ENCODE measurements around the gene XCL2.

XCL2 gene

GRCh38 chr1:168561989-168562388, 18.2 kb upstream of the XCL2 start:
- H3K36me3 ChIP-seq, result no peaks in the 10 kb centered on the region
- no peak overlapping the region for H3K4me3 ChIP-seq (ENCODE audit: low read depth, low read length)
- no peak for DNase-seq
- TF ChIP-seq CTCF (IDR thresholded peaks at IDR 0.05; ENCODE audit: low read depth, low read length), result no peak
- no peaks in the 10 kb centered on the region for H3K9me3 ChIP-seq (ENCODE audit: severe bottlenecking)
- no peak overlapping the region for H3K27ac ChIP-seq
- no peaks in the 10 kb centered on the region for H3K27me3 ChIP-seq (ENCODE audit: insufficient read depth, low read depth, severe bottlenecking)

- H3K9me3 ChIP-seq (ENCODE audit: severe bottlenecking), result no peaks in the 10 kb centered on the region
- H3K4me3 ChIP-seq (ENCODE audit: low read depth, low read length), result no peak overlapping the region
- DNase-seq, result no peak
- no peak for TF ChIP-seq CTCF (IDR thresholded peaks at IDR 0.05; ENCODE audit: low read depth, low read length)
- no peaks in the 10 kb centered on the region for H3K27me3 ChIP-seq (ENCODE audit: insufficient read depth, low read depth, severe bottlenecking)
- no peak overlapping the region for H3K27ac ChIP-seq
- no peaks in the 10 kb centered on the region for H3K36me3 ChIP-seq
These were observed 16.6 kb upstream of the XCL2 start for GRCh38 chr1:168560370-168560769.

GRCh38 chr1:168556647-168557046, 12.8 kb upstream of the XCL2 start:
- H3K27me3 ChIP-seq (ENCODE audit: insufficient read depth, low read depth, severe bottlenecking), result no peaks in the 10 kb centered on the region
- no peak for DNase-seq
- no peak overlapping the region for H3K27ac ChIP-seq
- no peak for TF ChIP-seq CTCF (IDR thresholded peaks at IDR 0.05; ENCODE audit: low read depth, low read length)
- no peak overlapping the region for H3K4me3 ChIP-seq (ENCODE audit: low read depth, low read length)
- no peaks in the 10 kb centered on the region for H3K36me3 ChIP-seq
- no peaks in the 10 kb centered on the region for H3K9me3 ChIP-seq (ENCODE audit: severe bottlenecking)

- H3K9me3 ChIP-seq (ENCODE audit: severe bottlenecking), result no peaks in the 10 kb centered on the region
- no peaks in the 10 kb centered on the region for H3K27me3 ChIP-seq (ENCODE audit: insufficient read depth, low read depth, severe bottlenecking)
- no peak for TF ChIP-seq CTCF (IDR thresholded peaks at IDR 0.05; ENCODE audit: low read depth, low read length)
- no peak overlapping the region for H3K27ac ChIP-seq
- H3K4me3 ChIP-seq (ENCODE audit: low read depth, low read length), result no peak overlapping the region
- H3K36me3 ChIP-seq, result no peaks in the 10 kb centered on the region
- no peak for DNase-seq
These were observed 11.8 kb upstream of the XCL2 start for GRCh38 chr1:168555508-168556046.

- no peak for DNase-seq
- Histone ChIP-seq H3K36me3 (no peaks in the 10 kb centered on the region), H3K27ac (no peak overlapping the region), H3K9me3 (ENCODE audit: severe bottlenecking) (no peaks in the 10 kb centered on the region), H3K27me3 (ENCODE audit: insufficient read depth, low read depth, severe bottlenecking) (no peaks in the 10 kb centered on the region), H3K4me3 (ENCODE audit: low read depth, low read length) (no peak overlapping the region)
- TF ChIP-seq CTCF (IDR thresholded peaks at IDR 0.05; ENCODE audit: low read depth, low read length), result no peak
These were observed 11.0 kb upstream of the XCL2 start for GRCh38 chr1:168554603-168555483.

Data from WERI-Rb-1 (cell line).